ENCODE measurements around the gene SPG7.

SPG7 gene

DNA sequence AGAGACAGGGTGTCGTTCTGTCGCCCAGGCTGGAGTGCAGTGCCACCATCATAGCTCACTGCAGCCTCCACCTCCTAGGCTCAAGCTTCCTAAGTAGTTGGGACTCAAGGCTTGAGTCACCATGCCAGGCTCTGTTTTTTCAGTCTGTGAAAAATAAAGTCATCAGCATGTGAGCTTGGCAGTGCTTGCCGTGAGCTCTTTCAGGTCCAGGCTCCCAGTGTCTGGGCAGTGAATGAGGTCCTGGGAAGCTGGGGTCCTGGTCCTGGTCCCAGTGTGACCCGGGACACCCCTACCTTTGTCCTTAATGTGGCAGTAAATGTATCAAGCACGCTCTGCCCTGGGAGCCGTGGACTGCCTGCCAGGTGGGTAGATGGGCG is 29.3 kb downstream of the SPG7 start:
- DNase-seq (ENCODE audit: low read depth), result no peak
- TF ChIP-seq, protein P1, sequence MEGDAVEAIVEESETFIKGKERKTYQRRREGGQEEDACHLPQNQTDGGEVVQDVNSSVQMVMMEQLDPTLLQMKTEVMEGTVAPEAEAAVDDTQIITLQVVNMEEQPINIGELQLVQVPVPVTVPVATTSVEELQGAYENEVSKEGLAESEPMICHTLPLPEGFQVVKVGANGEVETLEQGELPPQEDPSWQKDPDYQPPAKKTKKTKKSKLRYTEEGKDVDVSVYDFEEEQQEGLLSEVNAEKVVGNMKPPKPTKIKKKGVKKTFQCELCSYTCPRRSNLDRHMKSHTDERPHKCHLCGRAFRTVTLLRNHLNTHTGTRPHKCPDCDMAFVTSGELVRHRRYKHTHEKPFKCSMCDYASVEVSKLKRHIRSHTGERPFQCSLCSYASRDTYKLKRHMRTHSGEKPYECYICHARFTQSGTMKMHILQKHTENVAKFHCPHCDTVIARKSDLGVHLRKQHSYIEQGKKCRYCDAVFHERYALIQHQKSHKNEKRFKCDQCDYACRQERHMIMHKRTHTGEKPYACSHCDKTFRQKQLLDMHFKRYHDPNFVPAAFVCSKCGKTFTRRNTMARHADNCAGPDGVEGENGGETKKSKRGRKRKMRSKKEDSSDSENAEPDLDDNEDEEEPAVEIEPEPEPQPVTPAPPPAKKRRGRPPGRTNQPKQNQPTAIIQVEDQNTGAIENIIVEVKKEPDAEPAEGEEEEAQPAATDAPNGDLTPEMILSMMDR (IDR thresholded peaks at IDR 0.05; ENCODE audit: low read depth, low read length, missing control alignments), result no peak
- no peak overlapping the region for H3K4me3 ChIP-seq (ENCODE audit: low read depth, low read length)

DNA sequence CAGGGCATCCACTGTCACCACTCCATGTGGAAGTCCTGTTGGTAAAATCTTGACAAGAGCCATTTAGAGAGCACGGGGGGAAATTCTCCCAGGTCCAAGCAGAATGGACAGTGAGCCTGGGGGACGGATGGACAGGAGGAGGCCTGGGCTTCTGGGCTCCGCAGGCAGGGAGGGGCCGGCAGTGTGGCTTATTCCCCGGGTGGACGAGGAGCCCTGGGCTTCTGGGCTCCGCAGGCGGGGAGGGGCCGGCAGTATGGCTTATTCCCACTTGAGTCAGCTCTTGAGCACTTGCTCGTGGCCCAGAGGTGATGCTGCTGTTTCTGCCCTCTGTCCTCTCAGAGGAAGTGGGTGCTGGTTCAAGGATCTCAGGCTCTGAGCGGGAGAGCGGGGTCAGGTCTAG is 30.1 kb downstream of the SPG7 start:
- H3K4me3 ChIP-seq (ENCODE audit: low read depth, low read length), result no peak overlapping the region
- TF ChIP-seq, protein P1 (IDR thresholded peaks at IDR 0.05; ENCODE audit: low read depth, low read length, missing control alignments), result no peak
- no peak for DNase-seq (ENCODE audit: low read depth)

DNA sequence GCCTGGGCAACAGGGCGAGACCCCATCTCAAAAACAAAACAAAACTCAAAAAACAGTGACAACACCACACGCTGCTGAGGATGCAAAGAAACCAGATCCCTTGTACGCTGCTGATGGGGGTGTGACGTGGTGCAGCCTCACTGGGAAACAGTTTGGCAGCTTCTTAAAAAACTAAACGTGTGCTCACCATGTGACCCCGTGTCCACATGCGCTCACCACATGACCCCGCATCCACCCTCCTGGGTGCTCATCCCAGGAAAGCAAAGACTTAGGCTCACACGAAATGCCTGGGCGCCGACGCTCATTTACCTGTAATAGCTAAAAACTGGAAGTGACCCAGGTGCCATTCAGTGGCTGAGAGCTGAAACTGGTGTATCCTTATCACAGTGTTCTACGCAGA is 32.4 kb downstream of the SPG7 start:
- TF ChIP-seq, protein P1 (IDR thresholded peaks at IDR 0.05; ENCODE audit: low read depth, low read length, missing control alignments), result no peak
- H3K4me3 ChIP-seq (ENCODE audit: low read depth, low read length), result no peak overlapping the region
- no peak for DNase-seq (ENCODE audit: low read depth)

DNA sequence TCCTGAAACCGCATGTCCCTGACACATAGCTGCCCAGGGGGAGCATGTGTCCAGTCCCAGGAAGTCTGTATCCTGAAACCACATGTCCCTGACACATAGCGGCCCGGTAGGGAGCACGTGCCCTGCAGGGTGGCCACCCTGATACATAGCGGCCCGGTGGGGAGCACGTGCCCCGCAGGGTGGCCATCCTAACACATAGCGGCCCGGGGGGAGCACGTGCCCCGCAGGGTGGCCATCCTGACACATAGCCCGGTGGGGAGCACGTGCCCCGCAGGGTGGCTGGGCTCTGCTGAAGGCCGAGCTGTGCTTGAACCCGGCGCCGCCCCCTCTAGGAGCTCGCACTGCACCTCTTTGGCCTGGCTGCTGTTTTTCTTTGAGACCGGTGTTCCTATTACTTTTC is 33.6 kb downstream of the SPG7 start:
- no peak overlapping the region for H3K4me3 ChIP-seq (ENCODE audit: low read depth, low read length)
- TF ChIP-seq, protein P1 (IDR thresholded peaks at IDR 0.05; ENCODE audit: low read depth, low read length, missing control alignments), result no peak
- DNase-seq (ENCODE audit: low read depth), result no peak

DNA sequence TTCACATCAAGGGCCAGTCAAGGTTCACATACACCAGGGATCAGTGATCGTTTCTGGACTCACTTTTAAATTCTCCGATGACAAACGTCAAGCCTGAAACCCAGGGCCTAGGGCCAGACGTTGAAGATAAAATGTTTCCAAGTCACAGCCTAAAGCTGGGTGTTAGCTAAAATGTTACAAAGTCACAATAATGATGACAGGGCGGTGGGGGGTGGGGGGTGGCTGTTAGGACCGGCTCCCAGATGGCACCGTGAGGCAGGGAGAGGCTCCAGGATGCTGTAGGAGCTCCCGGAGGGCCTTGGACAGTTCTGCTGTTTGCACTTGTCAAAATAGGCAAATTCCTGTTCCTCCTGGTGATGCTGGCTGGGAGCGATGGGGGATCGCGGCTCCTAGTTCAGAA is 35.9 kb downstream of the SPG7 start:
- no peak for DNase-seq (ENCODE audit: low read depth)
- TF ChIP-seq, protein P1 (IDR thresholded peaks at IDR 0.05; ENCODE audit: low read depth, low read length, missing control alignments), result no peak
- H3K4me3 ChIP-seq (ENCODE audit: low read depth, low read length), result no peak overlapping the region

DNA sequence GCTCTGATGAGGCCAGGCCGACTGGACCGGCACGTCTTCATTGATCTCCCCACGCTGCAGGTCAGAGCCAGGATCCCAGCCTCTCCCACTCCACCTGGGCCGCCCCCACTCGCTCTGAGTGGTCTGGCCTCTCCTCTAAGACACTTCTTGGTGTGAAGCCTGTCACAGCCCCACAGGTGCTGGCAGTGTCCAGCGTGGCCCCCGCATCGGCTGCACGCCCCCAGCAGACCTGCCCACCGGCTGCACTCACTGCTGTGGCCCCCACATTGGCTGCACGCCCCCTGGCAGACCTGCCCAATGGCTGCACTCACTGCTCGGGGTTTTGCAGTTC is 36.5 kb downstream of the SPG7 start:
- DNase-seq (ENCODE audit: low read depth), result no peak
- TF ChIP-seq, protein P1 (IDR thresholded peaks at IDR 0.05; ENCODE audit: low read depth, low read length, missing control alignments), result no peak

DNA sequence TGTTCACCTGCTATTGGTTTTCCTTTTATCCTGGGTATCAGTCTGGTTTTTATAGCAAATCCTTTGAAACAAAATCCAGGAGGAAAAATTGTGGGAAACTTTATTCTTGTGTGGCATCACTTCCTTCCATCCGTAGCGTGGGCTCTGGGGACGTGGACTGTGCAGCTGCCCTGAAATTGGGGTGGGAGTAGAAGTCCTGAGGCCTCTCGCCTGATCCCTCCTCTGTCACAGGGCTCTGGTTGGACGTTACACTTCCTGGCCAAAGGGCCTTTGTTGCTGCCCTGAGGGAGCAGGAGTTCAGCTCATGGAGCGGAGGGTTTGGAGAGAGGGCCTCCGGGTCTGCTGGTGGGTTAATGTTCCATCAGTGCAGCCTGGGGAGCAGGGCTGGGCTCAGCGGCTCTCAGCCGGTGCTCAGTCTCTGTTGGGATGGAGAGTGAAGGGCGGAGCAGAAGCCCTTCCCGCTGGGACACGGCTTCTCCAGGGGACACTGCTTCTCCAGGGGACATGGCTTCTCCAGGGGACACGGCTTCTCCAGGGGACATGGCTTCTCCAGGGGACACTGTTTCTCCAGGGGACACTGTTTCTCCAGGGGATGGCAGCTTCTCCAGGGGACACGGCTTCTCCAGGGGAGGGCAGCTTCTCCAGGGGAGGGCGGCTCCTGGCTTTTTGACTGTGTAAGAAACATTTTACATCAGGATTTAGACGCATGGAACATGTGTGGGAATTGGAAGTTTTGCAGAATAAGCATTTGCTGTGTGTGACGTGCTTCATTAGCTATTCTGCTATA is 37.0 kb downstream of the SPG7 start:
- no peak for DNase-seq (ENCODE audit: low read depth)
- TF ChIP-seq, protein P1 (IDR thresholded peaks at IDR 0.05; ENCODE audit: low read depth, low read length, missing control alignments), result no peak
- no peak overlapping the region for H3K4me3 ChIP-seq (ENCODE audit: low read depth, low read length)

More for the DNA sequence above, 36.5 kb downstream of the SPG7 start:
- no peak overlapping the region for H3K4me3 ChIP-seq (ENCODE audit: low read depth, low read length)
